RPMI7951 (cell line): Measurements from ENCODE around the gene CHST15. TPM values are rescaled to one million over a fixed set of nuclear protein-coding genes. Genes with fewer than 3 reads are reported as not detected.

Source experiments
- DNase-seq: peaks from one replicate; pipeline ENCODE4 v3.0.0-alpha.2; 2012; ENCODE audit warnings: low read depth
- total RNA-seq: library from RNA; depleted of rRNA; stranded (reverse); fragments of >200 nt; shearing (Covaris generic); gene quantifications from 2 replicates; pipeline ENCODE4 v1.2.3, GENCODE V29; 2014

CHST15 gene
- total RNA-seq, 1 experiment from 2014 or later, result 36.4 TPM

DNA sequence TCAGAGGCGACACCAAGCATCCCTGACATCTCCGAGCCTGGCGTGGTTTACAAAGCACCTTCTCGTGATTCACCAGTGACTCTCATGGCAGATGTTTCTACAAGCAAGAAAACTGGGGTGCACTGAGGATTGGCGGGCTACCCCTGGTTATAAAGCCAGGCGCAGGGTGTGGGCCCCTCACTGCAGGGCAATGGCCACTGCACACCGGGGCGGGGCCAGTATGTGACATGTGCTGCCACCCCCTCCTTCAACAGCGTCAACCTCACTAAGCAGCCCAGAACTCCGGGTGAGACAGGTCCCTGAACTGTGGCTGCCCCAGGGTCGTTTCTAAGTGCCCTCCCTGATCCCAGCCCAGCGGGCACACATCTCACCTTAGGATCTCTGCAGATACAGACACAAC, 63.8 kb downstream of the CHST15 start:
- no peak for DNase-seq

DNA sequence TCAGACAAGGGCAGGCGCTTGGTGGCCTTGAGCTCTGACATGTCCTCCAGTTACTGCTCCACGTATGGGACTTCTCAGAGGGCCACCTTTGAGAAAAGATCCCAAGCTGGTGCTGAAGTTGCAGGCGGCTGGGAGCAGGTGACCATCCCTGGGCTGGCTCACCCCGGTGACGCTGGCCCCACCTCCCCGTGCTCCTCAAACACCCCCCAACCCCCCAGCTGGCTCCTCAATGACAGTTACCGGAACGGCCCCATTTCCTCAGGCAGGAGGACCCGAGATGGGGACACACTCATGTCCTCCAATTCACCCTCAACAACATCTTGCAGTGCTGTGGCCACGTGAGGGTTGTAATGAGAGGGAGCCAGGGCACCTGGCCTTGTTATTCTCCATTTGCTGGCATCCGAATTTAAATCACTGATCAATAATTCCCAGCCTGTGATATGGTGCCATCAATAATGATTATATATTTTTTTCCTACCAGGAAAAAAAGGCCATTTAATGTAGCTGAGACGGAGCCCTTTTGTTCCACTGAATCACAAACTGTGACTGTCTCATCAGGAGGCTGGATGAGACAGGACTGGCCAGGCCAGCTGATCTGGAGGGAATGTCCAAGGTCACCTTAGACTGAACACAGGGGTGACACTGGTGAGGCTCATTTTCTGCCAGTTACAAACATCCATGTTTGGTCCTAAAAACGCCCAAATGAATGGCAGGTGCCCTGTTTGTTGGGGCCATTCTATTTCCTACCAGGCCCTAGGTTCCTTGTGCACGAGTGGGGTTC, 64.5 kb downstream of the CHST15 start:
- DNase-seq, result no peak

DNA sequence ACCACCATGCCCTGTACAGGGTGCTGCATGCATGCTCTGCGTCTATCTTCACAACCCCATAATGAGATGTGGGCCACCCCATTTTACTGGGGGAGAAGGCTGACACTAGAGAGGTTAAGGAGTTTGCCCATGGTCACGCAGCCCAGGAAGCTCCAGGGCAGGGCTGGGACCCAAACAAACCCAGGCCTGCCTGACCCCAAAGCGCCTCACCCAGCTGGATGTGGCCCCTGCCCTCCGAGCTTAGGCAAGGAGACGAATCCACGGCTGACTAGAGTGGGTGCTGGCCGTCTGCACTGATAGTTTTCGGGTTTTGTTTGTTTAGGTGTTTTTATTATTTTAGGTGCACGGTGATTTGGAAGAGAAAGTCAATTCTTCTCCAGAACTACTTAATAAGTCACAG, 65.7 kb downstream of the CHST15 start:
- no peak for DNase-seq

DNA sequence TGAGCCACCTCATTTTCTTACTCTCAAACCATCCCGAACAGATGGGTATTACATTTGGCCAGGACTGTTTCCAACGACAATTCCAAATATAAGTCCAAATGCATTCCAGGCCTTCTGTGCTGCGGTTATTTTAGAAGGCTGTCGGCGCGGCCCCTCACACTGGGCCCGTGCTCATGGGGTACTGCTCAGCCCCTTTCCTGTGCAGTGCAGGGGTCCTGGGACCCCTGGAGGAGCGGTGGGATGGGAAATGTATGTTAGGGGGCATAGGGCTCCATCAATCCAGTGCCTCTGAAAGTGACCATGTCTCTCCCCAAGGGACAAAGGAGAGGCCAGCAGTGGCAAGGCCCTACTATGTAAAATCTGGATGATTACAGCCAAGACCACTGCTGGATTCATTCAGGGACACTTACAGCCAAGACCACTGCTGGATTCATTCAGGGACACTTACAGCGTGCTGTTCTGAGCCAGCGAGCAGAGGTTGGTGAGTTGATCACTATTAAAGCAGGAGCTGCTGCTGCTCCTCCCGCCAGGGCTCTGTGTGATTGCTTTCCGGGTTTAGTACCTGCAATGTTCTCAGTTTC, 66.3 kb downstream of the CHST15 start:
- no peak for DNase-seq

DNA sequence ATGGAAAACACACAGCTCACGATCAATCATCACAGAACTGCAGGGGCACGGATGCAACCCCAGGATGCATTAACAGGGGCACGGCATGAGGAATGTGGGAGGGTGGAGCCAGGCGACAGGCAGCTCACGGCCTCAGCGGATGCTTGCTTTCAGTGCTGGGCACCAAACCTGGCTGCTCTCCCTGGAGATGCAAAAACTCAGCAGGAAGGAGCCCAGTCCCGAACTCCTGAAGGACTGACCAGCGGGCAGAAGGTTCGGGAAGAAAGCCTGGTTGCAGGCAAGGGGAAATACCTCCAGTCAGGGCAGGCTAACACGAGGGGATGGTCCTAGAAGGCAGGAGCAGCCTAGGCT, 66.8 kb downstream of the CHST15 start:
- no peak for DNase-seq

DNA sequence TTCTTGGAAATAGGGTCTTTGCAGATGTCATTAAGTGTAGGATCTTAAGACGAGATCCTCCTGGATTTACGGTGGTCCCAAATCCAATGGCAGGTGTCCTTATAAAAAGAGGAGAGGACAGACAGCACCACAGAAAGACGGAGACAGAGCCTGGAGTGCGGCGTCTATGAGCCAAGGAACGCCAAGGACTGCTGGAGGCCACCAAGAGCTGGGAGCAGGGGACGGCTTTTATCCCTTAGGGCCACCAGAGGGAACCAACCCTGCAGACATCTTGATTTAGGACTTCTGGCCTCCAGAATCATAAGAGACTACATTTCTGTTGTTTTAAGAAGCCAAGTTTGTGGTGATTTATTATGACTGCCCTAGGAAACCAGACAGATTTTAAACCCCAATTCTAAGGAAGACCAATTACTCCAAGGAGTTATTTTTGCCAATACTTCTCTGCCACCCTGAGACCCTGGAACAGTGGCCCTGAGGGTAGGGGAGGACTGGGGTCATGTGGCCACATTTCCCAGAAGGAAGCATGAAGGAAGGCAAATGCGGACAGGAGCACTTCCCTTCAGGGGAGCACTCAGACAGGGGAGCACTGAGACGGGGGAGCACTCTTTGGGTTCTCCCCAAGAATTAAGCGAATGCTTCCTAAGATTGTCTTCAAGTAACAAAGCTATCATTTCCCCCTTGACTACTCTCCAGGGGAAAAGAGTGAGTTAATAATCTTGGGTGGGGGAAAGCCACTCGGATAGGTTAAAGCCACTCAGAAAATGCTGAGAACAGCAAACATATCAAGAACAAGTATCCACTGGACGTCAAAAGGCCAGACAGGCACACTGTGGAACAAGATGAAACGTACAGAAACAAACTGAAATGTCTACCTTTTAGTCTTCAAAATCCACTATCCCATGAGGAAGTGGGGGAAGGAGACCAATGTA, 67.5 kb downstream of the CHST15 start:
- DNase-seq, result peak; percentile 41

DNA sequence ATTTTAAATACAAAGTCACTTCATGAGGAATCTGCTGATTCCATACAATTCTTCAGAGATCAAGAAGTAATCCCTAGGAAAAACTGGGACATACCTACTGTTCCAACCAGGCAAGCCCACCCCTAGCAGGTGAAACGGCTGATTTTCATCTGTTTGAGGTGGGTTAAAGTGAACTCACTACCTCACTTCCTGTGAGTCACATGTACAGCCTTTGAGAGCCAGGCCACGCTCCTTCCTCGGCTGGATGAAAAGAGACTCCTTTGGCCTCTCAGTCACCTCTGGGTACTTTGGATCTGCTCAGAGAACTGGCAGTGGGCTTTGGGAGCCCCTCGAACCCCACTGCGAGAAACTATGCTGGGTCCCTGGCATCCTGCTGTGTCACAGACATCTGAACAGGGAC, 68.2 kb downstream of the CHST15 start:
- no peak for DNase-seq

DNA sequence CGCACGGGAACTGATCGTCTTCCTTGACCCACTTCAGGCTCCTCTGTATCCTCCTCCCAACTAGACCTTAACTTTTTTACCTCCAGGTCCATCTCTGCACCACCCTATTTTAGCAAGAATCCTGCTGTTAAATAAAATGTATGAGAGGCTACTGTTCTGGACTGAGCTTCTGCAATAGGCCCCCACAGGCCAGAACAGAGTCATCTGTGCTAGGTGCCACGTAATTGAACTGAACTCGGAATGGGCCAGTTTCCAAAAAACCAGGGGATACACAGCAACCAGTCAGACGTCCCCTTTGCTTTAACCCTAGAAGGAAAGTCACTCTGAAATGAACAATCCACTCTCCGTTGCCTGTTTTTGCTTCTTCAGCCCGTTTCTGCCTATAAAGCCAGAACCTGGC, 71.3 kb downstream of the CHST15 start:
- DNase-seq, result no peak

DNA sequence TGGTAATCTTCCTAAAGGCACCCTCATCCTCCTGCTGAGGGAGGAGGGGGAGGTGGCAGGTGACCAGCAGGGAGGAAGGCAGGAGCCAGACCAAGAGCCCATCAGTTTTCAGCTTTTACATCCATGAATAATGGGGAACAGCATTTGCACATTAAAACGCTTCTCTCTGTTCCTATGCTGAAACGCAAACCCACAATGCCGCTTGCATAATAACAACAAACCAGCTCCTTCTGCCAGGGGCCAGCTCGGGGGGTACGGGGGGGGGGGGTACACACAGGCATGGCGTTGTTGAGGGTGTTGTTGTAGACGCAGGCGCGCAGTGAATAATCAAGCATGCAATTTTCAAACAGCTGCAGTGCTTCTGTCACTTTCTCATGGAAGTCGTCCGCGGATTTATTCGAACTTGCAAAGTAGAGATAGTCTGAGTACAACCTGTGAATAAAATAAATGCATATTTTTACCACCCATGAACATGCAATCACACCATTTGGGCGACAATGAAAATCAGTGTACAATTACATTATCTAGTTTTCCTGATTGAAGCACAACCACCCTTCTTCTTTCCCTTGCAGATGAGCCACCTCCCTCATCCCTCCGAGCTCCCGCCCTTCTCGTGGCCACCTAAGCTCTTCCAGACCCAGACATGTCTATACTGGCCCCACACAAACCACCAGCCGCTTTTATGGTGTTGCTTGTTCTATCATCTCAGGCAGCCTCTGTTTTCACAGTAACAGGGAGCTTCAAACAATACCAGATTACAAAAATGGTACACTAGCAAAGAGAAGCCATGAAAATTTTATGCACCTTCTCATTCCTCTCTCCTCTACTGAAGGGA, 72.2 kb downstream of the CHST15 start:
- DNase-seq, result no peak

DNA sequence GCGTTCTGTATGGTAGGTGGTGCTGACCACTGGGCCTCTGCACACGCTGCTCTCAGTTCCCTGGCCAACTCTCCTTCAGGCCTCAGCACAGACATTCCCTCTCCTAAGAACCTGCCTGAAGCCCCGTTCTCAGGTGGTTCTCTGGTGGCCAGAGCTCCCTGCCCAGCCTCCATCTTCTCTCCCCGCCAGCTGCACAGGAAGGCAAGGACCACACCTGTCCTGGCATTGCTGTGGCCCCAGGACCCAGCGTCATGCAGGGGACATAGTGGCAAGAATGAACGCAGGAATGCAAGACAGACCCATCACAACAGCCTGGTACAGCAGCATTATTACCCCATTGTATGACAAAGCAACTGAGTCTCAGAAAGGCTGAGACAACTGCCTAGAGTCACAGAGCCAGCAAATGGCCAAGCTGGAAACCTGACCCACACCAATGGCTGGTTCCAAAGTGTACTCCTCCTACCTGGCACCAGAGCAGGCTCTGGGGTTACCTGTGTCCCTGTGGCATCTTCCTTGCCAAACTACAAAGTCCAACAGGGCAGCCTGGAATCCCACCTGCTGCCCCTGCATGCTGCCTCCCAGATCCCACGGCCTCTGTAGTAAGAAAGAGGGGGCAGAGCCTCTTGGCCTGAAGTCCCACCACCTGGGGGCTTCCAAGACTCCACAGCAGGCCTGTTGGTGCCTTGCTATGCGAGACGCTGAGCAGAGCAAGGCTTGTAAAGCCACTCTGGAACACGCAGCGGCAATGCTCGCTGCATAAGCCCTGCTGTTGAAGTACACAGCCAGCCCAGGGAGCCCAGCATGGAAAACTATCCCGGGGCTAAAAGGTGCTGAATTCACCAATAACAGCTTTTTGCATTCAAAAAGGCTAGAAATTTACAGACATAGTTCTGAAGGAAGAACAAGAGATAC, 73.3 kb downstream of the CHST15 start:
- no peak for DNase-seq

DNA sequence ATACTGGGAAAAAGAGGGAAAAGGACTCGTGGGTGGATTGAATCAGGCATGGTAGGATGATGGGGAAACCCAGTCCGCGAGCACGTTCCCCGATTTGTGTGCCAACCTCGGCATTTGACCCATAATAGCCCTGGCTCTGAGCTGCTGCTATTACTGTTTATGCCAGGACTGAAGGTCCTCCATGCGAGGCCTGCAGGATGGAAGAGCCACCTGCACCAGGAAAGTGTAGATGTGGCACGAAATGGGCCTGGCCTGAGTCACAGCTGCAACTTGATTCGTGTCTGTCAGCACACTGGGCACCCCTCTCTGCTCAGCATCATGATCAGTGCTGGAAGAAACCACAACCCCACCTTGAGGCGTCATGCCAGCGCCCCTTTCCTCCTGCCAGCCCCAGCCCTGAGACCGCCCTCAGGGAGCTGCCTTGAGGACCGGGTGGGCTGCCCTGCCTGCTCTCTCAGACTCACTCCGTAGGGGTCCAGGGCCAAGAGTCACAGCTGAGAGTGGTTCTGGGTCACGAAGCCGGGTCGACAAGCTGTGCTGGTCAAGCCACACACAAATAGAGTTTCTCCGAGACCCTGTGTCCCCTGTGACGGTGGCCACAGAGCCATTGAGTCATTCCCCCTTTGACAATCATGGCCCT, 74.4 kb downstream of the CHST15 start:
- DNase-seq, result no peak

DNA sequence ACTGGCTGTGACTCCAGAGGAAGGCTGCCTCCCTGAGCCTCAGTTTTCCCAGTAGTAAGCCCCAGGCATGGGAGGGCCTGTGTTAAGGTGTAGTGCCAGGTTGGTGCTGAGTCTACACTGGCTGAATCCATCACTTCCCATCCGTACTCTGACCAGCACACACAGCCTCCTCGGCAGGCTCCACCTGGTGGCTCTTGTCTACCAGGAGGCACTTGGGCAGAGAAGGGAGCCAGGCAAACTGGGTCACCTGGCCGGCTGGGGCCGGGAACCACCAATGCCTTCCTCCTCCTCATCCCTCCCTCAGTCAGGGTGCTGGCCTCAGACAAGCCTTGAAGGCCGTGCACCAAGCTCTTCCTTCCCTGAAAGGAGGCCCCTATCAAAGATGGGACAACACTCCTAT, 75.7 kb downstream of the CHST15 start:
- no peak for DNase-seq

DNA sequence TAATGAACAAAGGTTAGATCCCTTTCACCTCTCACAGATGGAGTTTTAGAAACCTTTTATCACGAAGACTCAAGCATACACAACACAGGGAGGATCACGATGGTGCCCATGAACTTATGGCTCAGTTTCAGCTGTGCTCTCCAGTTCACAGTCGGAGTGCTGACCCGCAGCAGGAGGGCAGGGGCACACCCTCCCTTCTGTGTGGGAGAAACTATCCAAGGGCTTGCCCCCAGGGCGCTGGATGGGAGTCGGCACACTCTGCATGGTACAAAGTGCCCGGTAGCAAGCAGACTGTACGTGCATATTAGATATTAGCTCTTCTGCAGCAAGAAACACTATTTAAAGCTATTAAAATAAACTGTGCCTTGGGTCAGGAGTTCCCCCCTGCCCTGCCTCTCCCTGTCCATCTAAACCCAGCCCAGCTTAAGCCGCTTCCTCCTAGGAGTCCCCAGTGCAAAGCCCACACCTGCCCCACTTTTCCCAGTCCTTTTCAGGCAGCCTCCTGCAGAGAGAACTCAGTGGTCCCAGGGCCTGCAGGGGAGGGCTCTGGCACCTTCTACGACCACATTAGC, 76.5 kb downstream of the CHST15 start:
- no peak for DNase-seq

DNA sequence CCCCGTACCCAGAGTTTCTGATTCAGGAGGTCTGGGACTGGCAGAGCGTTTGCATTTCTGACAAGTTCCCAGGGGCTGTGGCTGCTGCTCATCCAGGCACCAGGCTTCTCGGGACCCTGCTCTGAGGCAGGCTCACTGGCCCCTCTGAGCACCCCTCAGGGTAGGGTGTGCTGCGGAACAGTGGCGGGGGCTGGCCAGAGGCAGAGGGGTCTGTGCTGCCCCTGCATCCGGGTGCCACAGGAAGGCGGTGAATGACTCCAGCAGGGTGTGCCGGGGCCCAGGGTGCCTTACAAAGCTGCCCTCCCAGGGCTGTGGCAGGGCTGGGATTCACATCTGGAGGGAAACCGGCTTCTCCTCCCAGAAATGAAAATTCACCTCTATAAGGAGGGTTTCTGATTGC, 77.4 kb downstream of the CHST15 start:
- no peak for DNase-seq

DNA sequence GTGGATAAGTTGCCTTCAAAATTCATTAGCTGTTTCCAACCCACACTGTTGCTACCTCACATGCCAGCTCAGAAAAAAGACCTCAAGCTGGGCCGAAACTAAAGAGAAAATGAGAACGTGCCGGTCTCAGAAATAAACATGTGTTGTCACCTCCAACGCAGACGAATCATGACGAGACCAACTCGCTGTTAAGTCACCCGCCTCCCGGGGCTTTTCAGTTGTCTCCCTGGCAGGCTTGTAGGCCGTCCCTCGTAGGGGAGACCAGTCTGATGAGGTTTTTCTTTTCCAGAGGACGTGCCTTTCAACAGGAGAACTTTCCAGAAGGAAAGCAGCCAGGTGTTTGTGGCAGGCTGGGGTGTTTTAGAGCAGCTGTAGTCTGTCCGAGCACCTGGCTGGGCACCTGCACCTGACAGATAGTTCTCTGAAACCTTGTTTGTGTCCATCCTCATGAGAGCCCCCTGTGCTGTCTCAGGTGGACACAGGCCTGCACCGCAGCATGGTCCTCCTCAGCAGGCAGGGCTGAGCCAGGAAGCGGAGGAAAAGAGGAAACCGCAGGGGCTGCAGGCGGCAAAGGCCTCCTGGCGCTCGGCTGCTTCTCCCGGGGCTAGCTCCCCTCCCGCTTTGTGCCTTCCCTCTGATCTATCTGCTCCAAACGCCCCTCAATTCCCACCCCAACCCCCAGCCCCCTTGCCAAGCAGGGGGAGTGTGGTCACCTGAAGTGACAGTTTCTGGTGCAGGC, 78.8 kb downstream of the CHST15 start:
- DNase-seq, result peak; percentile 26

DNA sequence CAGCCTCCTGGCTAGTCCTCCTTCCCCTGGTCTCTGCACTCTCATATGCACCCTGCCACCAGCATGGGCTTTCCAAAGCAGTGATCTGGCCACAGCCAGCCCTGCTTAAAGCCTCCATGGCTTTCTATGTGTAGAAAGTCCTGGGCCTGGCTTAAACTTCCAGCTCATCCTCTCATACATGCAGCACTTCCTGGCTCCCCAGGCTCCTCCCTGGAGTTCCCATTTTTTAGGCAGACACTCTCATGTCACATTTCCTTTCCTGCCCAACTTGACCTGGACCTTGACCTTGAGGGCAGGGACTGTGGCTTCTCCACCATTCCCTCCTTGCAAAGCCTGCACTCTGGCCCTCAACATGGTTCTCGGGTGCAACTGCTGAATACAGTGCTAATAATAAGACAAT, 79.5 kb downstream of the CHST15 start:
- DNase-seq, result no peak

DNA sequence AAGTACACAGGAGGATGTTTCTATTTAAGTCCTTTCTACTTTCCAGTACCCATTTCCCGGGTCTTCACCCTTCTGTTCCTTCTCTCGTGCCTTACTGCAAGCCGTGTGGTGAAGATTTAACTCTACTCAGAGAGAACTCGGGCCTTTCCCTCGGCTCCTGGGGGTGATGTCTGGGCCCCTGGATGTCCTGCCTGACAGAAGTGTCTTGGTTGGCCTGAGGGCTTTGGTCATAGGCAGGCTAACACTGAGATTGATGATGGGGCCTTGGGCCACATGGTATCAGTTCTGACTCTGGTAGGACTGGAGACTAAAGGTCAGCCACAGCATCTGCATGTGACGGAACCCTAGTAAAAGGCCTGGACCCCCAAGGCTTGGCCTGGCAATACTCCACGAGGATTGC, 80.4 kb downstream of the CHST15 start:
- DNase-seq, result peak; percentile 53

DNA sequence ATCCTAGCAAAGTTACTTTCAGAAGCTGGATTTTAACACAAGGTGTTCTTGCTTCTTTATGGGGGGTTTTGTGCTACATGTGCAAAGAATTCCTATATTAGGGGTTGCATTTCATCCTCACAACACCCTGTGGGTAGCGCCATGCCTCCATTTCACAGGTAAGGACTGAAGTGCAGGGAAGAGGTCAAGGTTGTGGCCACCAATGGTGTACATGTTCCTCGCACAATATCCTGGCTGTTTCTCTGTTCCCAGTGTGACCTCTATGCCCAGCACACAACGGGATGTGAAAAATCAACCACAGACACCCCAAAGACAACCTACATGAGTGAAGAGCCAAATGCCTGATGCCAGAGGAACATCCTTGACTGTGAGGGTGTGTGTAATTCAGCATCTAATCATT, 80.8 kb downstream of the CHST15 start:
- DNase-seq, result no peak

DNA sequence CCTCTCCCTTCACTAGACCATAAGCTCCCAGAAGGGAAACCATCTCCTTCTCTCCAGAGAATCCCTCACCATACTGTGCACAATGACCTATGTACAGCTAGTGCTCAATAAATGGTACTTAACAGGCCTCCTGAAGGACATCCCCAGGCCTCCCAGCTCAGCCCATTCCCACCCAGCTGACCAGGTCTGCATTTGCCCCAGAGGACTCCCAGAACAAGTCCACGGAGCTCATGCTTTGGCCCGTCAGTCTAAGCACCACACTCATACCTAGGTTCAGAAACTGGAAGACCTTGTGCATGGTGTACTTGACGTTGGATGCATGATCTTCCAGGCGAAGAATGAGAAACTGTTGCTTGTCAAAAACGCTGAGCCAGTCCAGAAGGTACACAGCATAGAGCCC, 81.3 kb downstream of the CHST15 start:
- DNase-seq, result no peak
